Measurements from ENCODE around the gene CDH4.

- TF ChIP-seq CTCF (IDR thresholded peaks at IDR 0.05) (no peak), EZH2 (IDR thresholded peaks at IDR 0.05) (no peak), EZH2phosphoT487 (IDR thresholded peaks at IDR 0.05) (no peak)
Measured at GRCh38 chr20:61433816-61434215, 181.8 kb downstream of the CDH4 start.

Data from neural progenitor cell (in vitro differentiated cells).